PC-3 (cell line): ENCODE data around the gene NTRK2.

ENCODE experiments used
- EZH2phosphoT487 ChIP-seq: fragments of 300-600 bp; sonication (generic); IDR thresholded peaks from 2 replicates; pipeline ENCODE4 v1.6.1; 2018; ENCODE audit warnings: mild to moderate bottlenecking, antibody characterized with exemption, low read length, borderline replicate concordance
- TF ChIP-seq, protein P1 (sequence below): fragments of 300-600 bp; sonication (generic); conservative IDR thresholded peaks from 2 replicates; pipeline ENCODE4 v1.5.1; 2017; ENCODE audit warnings: antibody characterized with exemption, low read depth, mild to moderate bottlenecking, low read length

DNA sequence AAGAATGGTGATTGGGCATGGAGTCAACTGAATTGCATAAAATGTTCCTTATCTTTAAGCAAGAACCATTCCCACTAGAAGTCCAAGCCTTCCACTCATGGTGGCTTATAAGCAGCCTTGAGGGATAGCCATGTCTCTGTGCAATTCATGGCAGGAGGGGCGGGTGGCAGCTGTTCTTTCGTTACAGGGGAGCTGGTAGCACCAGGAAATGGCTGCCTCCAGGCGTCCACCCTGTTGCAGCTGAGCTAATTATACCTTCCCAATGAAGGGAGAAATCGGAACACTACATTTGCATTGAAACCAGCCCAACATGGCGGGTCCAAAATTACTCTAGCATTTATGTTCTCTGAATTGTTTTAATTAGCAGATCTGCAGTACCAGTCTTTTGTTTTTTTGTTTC, 289.8 kb downstream of the NTRK2 start:
- TF ChIP-seq EZH2phosphoT487 = no peak
- TF ChIP-seq, protein P1, sequence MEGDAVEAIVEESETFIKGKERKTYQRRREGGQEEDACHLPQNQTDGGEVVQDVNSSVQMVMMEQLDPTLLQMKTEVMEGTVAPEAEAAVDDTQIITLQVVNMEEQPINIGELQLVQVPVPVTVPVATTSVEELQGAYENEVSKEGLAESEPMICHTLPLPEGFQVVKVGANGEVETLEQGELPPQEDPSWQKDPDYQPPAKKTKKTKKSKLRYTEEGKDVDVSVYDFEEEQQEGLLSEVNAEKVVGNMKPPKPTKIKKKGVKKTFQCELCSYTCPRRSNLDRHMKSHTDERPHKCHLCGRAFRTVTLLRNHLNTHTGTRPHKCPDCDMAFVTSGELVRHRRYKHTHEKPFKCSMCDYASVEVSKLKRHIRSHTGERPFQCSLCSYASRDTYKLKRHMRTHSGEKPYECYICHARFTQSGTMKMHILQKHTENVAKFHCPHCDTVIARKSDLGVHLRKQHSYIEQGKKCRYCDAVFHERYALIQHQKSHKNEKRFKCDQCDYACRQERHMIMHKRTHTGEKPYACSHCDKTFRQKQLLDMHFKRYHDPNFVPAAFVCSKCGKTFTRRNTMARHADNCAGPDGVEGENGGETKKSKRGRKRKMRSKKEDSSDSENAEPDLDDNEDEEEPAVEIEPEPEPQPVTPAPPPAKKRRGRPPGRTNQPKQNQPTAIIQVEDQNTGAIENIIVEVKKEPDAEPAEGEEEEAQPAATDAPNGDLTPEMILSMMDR = no peak
